GM06990 (cell line): ENCODE data around the gene PGAM1.

Experiments
- DNase-seq: peaks from one replicate; pipeline ENCODE4 v3.0.0-alpha.2; 2011; ENCODE audit not compliant: insufficient read length; ENCODE audit errors: extremely low read depth
- H3K27me3 ChIP-seq: replicated peaks from 2 replicates; pipeline ENCODE4 v1.6.0; 2011; ENCODE audit warnings: low read length; ENCODE audit not compliant: control insufficient read depth, insufficient read depth
- H3K36me3 ChIP-seq: 2 replicates; pipeline ENCODE4 v1.5.1; 2011; ENCODE audit warnings: low read length; ENCODE audit not compliant: control insufficient read depth, insufficient read depth
- H3K4me3 ChIP-seq: replicated peaks from 2 replicates; pipeline ENCODE4 v1.5.1; 2011; ENCODE audit warnings: low read depth, mild to moderate bottlenecking, control low read depth, low read length
- TF ChIP-seq, protein P1 (sequence below): IDR thresholded peaks from 2 replicates; pipeline ENCODE4 v1.5.1; 2011; ENCODE audit warnings: low read length, control low read depth, mild to moderate bottlenecking, inconsistent platforms; ENCODE audit not compliant: insufficient read depth, poor library complexity, severe bottlenecking

The PGAM1 gene

GRCh38 chr10:97393034-97393573 lies 32.9 kb upstream of the PGAM1 start:
- peaks cover 19% of the 10 kb centered on the region for H3K36me3 ChIP-seq
- no peak overlapping the region for H3K4me3 ChIP-seq
- TF ChIP-seq, protein P1, sequence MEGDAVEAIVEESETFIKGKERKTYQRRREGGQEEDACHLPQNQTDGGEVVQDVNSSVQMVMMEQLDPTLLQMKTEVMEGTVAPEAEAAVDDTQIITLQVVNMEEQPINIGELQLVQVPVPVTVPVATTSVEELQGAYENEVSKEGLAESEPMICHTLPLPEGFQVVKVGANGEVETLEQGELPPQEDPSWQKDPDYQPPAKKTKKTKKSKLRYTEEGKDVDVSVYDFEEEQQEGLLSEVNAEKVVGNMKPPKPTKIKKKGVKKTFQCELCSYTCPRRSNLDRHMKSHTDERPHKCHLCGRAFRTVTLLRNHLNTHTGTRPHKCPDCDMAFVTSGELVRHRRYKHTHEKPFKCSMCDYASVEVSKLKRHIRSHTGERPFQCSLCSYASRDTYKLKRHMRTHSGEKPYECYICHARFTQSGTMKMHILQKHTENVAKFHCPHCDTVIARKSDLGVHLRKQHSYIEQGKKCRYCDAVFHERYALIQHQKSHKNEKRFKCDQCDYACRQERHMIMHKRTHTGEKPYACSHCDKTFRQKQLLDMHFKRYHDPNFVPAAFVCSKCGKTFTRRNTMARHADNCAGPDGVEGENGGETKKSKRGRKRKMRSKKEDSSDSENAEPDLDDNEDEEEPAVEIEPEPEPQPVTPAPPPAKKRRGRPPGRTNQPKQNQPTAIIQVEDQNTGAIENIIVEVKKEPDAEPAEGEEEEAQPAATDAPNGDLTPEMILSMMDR: no peak
- H3K27me3 ChIP-seq: no peaks in the 10 kb centered on the region
- DNase-seq: no peak

DNA sequence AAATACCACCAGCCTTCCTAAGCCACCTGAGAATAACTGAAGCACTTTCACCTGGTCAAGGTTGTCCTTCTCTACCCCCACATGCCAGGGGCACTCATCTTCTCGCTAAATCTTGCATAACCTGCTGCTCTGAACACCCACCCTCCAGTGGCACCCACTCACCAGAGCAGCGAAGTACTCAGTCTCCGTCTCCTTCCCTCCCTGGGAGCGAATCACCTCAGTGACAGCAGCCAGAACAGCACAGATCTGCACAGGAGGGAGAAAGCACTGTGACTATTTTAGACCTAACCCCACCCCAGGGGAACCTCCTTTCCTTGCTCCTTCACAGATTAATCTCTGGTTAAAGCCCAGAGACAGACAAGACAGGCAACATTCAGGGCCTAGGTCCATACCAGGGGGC lies 29.9 kb upstream of the PGAM1 start:
- no peak overlapping the region for H3K4me3 ChIP-seq
- no peaks in the 10 kb centered on the region for H3K27me3 ChIP-seq
- H3K36me3 ChIP-seq: peaks cover 3% of the 10 kb centered on the region
- TF ChIP-seq, protein P1: no peak
- DNase-seq: no peak

DNA sequence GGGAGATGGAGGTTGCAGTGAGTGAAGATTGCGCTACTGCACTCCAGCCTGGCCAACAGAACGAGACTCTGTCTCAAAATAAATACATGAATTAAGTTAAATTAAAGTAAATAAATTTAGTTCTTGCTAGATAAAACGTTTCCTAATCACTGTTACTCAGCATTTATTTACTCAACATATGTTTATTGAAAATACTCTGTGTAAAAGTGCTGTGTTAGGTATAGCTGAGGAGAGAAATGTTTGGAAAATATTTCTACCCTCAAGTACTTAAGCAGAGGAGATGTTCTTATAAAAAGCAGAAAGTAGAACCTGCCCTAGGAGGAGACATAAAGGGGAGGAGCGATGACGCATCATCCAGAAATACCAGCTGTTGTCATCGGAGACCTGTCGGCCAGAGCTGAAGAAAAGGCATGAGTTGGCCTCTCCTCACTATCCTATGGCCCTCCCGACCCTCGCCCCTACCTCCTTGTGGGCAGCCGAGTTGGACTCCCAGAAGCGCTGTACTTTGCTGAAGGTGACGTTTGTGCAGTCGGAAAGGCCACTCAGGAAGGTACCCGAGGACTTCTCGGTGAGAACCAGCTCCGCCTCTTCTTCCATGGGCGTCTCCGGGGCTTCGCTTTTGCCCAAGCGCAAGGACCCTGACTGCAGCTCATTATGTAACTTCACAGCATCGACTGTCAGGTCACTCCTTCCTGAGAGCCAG lies 26.0 kb upstream of the PGAM1 start:
- H3K4me3 ChIP-seq: peak overlapping the region; percentile 87
- DNase-seq: no peak
- peaks cover 3% of the 10 kb centered on the region for H3K36me3 ChIP-seq
- no peaks in the 10 kb centered on the region for H3K27me3 ChIP-seq
- TF ChIP-seq, protein P1: no peak

GRCh38 chr10:97400665-97401454 lies 25.1 kb upstream of the PGAM1 start, which contains the start of gene RRP12:
Gene RRP12, minus strand, starts transcription at chr10:97401340. Its CDS starts 109 bp downstream, at chr10:97401231.
- Histone ChIP-seq H3K4me3 (peak within 1 kb of the TSS; percentile 87), H3K27me3 (no peaks in the 10 kb centered on the region), H3K36me3 (peaks cover 3% of the 10 kb centered on the region)
- TF ChIP-seq, protein P1: peak; percentile 22
- peak; percentile 84 for DNase-seq

GRCh38 chr10:97401455-97401919 lies 24.5 kb upstream of the PGAM1 start:
- Histone ChIP-seq H3K27me3 (no peaks in the 10 kb centered on the region), H3K4me3 (peak overlapping the region; percentile 87), H3K36me3 (no peaks in the 10 kb centered on the region)
- DNase-seq: no peak
- TF ChIP-seq, protein P1: no peak
